ENCODE data around the gene ANO6. TPM values are rescaled to one million over a fixed set of nuclear protein-coding genes. Genes with fewer than 3 reads are reported as not detected.
A peak's percentile ranks its signal among the peaks of the same experiment; 100 is the strongest.

Gene ANO6
- total RNA-seq, 1 donor from 2014 or later = 48.6 TPM

- DNase-seq (ENCODE audit: low read depth in 2 of 2) = peak in 1 of 2 donors; percentile 10
These were observed 223.1 kb downstream of the ANO6 start for GRCh38 chr12:45439039-45439438.

- DNase-seq (ENCODE audit: low read depth in 2 of 2) = no peak
These were observed 230.1 kb downstream of the ANO6 start for GRCh38 chr12:45446013-45446412.

GRCh38 chr12:45458238-45458637 lies 242.3 kb downstream of the ANO6 start:
- no peak for DNase-seq (ENCODE audit: low read depth in 2 of 2)

GRCh38 chr12:45458854-45459807 lies 243.2 kb downstream of the ANO6 start:
- DNase-seq (ENCODE audit: low read depth in 2 of 2) = no peak

GRCh38 chr12:45462506-45462905 lies 246.6 kb downstream of the ANO6 start:
- DNase-seq (ENCODE audit: low read depth in 2 of 2) = no peak

GRCh38 chr12:45464699-45465098 lies 248.8 kb downstream of the ANO6 start:
- no peak for DNase-seq (ENCODE audit: low read depth in 2 of 2)

GRCh38 chr12:45468751-45469615 lies 253.1 kb downstream of the ANO6 start:
- no peak for DNase-seq (ENCODE audit: low read depth in 2 of 2)

GRCh38 chr12:45469902-45470301 lies 254.0 kb downstream of the ANO6 start:
- no peak for DNase-seq (ENCODE audit: low read depth in 2 of 2)

GRCh38 chr12:45473636-45474035 lies 257.7 kb downstream of the ANO6 start:
- DNase-seq (ENCODE audit: low read depth in 2 of 2) = no peak

- DNase-seq (ENCODE audit: low read depth in 2 of 2) = no peak
These were observed 259.7 kb downstream of the ANO6 start for GRCh38 chr12:45475594-45475993.

- no peak for DNase-seq (ENCODE audit: low read depth in 2 of 2)
These were observed 261.6 kb downstream of the ANO6 start for GRCh38 chr12:45477526-45477925.

GRCh38 chr12:45478931-45479330 lies 263.0 kb downstream of the ANO6 start:
- DNase-seq (ENCODE audit: low read depth in 2 of 2) = no peak

- no peak for DNase-seq (ENCODE audit: low read depth in 2 of 2)
These were observed 265.9 kb downstream of the ANO6 start for GRCh38 chr12:45481746-45482145.

- no peak for DNase-seq (ENCODE audit: low read depth in 2 of 2)
These were observed 267.7 kb downstream of the ANO6 start for GRCh38 chr12:45483571-45483970.

Other genes starting within 250 kb of the ANO6 start
- not detected in 2 replicates for gene DBX2, start 165.0 kb upstream of the ANO6 start, total RNA-seq

All from lung microvascular endothelial cell (primary cell).